Urothelium cell line (cell line): Measurements from ENCODE around the gene PLPP3.

Experiments used
- DNase-seq: peaks from one replicate; pipeline ENCODE4 v3.0.0; 2011; ENCODE audit warnings: low spot score, mixed read lengths
- FAIRE-seq: peaks from 2 replicates; lab custom pipeline; 2011; peaks lifted over from hg19 to GRCh38; lab: Jason Lieb, UNC

The PLPP3 gene

DNA sequence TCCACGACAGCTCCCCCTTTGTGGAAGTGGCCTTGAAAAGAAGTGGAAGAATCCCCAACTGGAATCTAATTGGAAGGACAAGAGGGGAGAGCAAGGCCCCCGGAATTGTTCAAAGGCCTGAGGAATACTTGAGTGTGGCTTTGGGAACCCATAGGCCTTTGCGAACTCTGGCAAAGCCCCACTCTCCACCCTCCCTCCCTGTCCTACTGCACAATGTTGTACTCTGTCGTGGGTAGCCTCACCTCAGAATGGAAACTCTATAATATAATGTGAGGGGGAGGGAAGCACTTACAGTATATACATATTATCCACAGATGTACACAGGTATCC lies 28.5 kb downstream of the PLPP3 start:
- DNase-seq (no peak), FAIRE-seq (no peak)

DNA sequence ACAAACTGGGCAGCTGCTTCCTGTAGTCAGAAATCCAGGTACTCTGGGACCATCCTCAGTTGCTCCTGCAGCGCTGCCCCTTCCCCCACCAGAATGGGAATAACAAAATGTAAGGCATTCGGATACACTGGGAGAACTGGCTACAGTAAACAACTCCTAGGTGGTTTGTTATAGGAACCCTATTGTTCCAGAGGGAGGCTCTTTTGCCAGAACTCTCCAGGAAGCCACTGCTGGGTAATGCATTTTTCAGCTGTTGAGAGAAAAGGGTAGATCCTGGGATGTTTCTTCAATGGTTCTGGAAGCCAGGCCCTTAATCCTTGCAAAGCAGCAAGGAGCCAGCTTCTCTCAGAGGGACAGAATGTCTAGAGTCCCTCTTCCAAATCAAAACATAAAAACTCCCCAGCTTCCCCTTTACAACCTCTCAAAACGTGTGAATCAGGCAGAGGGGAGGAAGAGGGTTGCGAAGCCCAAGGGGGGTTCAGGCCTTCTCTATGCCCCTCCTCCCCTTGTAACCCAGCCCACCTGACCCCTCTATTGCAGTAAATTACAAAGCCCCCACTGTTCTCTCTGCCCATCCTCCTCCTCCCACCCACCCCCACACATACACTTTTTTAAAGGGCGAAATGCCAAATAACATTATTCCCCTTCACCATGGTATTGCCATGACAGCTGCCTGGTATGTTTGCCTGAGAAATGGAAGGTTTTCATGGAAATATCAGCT lies 29.1 kb downstream of the PLPP3 start:
- DNase-seq = no peak
- no peak for FAIRE-seq

DNA sequence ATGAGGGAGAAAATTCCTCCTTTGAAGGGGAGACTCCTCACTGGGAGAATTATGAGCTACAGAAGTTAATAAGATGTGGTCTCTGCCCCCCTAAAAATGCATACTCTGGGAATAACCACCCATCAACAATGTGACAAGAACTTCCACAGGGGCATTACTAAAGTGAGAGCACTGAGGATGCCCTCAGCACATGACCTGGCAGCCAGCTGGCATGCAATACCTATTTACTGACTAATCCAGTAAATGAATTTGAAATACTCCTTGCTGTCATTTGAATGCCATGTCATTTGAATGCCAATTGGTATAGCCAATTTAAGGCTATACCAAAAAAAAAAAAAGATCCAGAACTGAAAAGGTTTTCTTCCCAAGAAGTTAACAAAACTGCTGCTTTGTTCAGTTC lies 30.8 kb downstream of the PLPP3 start:
- DNase-seq = no peak
- no peak for FAIRE-seq

DNA sequence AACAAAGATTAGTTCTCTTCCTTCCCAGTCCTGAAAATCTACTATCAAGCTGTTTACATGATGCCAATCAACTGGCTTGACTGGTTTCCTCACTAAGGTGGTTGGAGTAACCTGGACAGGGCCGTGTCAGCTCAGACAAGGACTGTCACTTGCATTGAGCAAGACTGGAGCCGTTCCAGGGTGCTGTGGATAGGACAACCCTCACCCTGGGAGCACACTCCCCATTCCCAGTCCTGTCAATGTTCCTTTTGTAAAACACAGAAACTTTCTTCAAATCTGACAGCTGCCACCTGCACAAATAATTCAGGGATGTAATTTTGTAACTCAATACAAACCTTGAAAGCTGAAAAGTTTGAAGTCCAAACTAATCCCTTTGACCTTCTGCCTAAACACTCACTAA lies 31.4 kb downstream of the PLPP3 start:
- FAIRE-seq = no peak
- DNase-seq = no peak

DNA sequence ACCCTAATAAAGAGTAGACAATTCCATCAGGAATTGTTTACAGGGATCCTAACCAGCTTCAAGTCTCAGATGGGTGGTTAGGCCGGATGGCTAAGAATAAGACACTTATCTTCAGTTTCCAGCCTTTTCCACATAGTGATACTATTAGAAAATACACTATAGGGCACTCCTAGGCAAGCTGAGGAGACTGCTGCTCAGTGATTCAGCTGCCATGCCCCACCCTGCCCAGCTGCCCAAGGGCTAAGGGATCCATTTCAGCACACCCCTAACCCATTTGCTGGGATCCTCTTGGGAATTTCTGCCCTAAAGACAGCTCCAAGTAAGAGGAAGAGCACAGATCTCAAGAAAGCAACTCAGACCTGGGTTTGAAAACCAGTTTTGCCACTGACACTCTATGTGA lies 31.9 kb downstream of the PLPP3 start:
- DNase-seq = no peak
- no peak for FAIRE-seq

DNA sequence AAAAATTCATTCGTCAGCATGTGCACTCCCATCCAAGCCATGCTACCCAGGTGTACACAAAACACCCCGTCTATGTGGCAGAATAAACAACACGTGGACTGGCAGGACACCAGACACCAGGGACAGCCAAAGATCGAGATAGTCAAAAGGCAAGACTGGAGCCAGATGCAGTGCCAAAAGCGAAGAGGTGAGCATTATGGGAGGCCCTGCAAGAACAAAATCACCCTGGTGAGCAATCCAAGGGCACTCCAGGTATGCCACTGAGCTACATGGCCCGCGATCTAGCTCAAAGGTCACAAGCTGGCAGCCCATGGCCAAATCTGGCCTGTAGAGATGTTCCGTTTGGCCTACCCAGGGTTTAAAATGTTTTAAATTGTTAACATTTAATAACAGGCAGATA lies 33.7 kb downstream of the PLPP3 start:
- DNase-seq (no peak), FAIRE-seq (no peak)

DNA sequence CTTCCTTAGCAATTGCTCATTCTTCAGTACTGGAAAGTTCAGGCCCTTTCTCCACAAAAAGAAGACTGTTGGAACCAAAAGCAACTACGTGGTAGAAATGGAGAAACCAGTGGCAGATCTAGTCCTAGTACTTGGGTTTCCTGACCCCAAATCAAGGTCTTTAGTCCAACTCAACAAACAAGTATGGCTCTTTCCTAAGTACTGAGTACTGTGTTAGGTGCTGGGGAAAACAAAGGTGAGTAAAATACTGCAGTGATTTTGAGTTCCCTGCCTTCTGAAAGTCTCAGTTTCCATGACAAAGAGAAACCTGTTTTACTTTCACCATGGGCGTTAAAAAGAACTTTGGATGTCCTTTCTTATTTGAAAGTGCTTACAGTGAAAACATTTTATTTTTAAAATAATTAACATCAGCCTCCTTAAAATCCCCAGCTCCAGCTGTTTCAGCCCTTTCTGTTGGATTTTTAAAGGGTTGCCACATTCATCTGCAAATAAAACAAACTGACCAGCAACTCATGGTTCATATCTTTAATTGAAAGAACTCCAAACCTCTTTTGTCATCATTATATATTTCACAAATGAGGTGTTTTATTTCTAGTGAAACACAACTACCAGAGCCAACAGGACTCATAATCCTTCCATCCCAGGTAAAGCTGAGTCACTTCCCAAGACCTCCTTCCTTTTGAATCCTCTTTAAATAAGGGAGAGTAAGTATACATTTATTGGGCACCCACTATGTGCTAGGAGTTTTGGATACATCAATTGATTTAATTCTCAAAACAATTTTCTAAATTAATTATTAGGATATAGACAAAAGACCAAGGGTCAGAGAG lies 35.4 kb downstream of the PLPP3 start:
- no peak for FAIRE-seq
- no peak for DNase-seq

DNA sequence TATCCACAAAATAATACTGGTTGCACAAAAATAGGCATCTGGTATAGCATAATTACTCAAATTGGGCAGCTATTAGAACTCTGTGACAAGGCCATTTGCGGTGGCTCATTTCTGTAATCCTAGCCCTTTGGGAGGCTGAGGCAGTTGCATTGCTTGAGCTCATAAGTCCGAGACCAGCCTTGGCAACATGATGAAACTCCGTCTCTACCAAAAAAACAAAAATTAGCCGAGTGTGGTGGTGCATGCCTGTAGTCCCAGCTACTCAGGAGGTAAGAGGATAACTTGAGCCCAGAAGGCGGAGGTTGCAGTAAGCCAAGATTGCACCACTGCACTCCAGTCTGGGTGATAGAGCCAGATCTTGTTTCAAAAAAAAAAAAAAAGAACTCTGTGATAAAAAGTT lies 36.7 kb downstream of the PLPP3 start:
- DNase-seq (no peak), FAIRE-seq (no peak)

DNA sequence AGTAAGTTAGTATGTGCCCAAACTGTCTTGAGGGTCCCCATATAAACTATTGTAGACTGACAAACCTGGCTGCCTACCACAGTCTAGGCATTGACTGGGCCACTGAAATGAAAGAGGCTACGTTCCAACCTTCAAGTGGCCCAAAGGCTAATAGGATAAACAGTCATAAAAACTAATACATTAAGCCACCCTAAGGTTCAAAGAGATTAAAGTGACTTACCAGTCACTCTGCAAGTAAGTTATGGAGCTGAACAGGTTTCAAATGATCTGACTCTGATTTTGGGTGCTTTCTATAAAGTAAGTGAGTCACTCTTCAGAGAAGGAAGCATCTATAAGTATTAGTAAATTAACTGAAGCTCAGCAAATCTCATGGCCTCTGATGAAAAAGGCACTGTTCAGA lies 38.0 kb downstream of the PLPP3 start:
- no peak for FAIRE-seq
- DNase-seq = no peak

DNA sequence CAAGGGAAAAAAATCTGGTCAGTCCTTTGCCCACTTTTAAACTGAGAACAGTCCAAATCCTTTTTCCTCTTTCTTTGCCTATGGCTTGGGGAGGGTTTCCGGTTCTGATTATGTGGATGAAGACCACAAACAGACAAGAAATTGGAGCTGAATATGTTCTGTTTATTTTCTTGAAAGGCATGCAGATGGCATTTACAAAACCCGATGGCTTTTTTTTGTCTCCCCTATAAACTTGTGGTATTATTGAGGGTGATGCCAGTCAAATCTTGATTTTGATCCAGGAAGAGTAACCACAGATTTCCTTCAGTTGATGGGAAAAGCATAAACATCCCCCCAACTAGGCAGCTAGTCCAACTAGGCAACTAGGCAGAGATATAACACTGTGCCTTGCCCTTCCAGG lies 38.9 kb downstream of the PLPP3 start:
- FAIRE-seq (no peak), DNase-seq (no peak)

DNA sequence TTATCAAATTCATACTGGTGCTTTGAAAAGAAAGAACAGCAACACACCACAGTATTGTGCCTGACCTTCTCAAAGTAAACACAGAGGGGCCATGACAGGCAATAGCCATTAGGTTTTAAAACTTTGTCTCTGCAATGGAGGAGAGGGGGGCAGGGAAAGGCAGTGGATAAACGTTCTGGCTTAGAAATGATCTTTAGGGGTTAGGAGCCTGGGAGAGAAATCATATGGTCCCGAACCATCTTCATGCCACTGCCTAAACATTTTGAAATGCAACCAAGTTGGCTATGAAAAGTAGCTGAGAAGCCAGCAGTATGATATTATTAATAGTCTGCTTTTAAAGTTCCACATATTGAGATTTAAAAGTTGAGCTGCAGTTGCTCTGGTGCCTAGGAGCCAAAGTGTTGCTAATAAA lies 39.8 kb downstream of the PLPP3 start:
- DNase-seq = no peak
- no peak for FAIRE-seq

DNA sequence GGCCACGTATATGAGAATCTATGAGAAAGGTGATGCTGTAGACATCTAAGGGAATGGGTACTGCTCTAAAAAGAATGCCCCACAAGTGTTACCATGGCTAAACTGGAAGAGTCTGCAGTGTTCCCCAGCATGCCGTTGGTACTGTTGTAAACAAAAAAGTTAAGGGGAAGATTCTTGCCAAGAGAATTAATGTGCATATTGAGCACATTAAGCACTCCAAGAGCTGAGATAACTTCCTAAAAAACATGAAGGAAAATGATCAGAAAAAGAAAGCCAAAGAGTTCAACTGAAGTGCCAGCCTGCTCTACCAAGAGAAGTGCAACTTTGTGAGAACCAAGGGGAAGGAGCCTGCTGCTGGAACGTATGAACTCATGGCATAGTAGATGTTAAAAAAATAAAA lies 40.8 kb downstream of the PLPP3 start:
- FAIRE-seq = no peak

DNA sequence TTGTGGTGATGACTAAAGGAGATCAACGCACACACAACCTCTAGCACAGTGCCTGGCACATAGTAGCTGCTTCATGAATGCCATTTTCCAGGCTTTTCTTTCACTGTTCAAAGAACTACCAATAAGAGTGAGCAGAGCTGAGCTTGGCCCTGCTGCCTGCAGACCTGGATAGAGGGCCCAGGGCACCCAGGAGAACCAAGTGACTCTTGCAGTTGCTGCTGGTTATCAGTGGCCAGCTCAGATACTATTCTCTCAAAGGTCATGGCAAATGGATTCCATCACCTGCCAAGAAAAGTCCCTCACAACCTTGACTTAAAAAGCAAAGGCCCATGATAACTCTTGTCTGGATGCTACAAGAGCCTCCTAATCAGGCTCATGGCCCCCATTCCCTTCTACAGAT lies 41.7 kb downstream of the PLPP3 start:
- DNase-seq = no peak
- FAIRE-seq = no peak

More for the DNA sequence above, 40.8 kb downstream of the PLPP3 start:
- no peak for DNase-seq

DNA sequence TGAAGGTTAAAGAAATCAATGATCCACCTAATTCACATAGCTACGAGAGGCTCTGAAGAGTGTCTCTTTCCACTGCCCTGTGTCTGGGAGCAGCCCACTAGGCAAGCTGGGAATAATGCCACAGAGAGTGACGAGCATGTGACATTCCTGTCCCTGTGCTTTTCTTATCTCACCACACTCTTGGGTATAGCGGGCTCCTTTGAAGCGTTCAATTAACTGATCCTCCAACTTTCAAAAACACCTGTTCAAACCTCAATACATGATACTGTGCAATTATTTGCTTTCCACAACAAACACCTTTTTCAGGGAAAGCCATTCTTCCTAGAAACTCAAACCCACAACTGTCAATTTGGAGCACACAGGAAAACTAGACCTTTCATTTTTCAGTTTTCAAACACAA lies 43.4 kb downstream of the PLPP3 start:
- no peak for FAIRE-seq
- no peak for DNase-seq

DNA sequence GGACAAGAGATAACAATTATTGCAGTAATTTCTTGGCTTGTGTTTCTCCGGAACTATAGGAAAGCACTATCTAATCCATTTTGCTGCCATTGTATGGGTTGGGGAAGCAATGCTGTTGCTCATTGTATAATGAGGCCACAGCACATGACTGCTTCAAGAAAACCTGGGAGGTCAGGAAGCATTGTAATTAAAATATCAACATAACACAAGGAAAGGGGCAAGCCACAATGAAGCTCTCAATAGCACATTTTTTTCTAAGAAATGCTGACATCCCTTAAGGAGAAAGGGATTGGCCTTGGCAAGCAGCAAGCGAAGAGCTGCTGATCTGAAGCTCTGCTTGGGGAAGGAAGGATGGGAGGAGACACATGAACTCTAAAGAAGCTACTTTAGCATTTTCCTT lies 44.0 kb downstream of the PLPP3 start:
- DNase-seq = no peak
- FAIRE-seq = no peak

DNA sequence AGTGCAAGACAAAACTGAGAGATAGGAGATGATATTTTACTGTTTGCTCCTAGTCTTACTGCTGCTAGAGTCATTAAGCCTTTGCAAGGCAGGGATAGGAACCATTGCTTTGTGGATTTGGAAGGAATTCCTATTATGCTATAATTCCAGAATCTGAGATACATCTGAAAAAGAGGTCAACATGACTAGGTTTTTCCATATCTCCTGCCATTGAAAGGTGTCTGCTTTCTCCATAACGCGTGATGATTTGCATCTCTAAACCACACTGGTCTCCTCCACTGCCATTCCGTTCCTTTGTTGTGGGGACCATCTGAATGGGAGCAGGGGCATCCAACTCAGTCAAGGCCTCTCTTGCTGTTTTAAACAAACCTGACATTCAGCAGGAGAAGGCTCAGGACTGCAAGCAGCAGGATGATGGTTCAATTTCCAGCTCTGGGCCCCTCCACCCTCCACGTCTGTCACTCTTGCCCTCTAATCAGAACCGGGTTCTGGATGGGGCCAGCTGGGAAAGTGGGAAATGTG lies 45.2 kb downstream of the PLPP3 start:
- no peak for FAIRE-seq
- no peak for DNase-seq

DNA sequence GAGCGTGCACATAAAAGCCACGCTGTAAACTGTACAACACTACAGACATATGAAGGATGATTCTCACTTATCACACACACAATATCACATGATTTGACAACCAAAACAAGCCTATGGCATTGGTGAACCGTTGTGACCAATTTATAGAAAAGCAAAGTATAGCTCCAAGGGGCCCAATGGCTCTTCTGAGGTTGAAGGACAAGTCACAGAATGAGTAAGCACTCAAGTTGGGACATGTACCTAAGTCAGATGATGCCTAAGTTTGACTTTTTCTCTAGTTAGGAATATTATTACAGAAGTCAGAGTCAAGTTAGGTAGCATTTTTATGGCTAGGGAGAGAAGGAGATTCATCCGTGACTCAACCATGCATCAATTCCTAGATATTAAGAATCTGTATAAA lies 45.7 kb downstream of the PLPP3 start:
- no peak for FAIRE-seq
- no peak for DNase-seq

DNA sequence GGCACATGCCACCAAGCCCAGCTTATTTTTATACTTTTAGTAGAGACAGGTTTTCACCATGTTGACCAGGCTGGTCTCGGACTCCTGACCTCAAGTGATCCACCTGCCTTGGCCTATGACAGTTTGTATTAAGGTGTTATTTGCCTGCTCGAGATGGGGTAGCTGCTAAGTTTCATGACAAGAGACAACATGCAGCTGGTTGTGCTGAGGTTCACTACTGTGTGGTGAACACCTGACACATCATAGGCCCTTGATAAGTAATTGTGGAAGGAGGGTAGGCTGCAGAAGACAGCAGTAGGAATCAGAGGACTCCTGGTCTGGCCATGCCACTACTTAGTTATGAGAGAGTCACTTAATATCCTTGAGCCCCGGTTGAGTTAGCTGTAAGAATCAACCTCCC lies 46.2 kb downstream of the PLPP3 start:
- DNase-seq (no peak), FAIRE-seq (no peak)

DNA sequence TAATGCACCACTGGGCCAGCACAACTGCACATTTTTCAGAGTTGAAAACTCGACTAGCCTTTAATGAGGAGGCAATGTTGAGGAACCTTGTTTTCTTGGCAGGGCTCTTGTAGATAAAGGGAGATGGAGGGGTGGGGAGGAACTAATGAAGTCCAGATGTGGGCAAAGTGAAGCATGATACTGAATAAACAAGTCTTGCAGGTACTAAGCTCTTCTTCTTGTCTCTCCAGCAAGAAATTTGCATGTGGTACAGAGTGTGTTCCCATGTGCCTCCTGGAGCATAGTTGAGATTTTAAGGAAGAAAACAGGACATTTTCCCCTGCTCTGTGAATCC lies 47.0 kb downstream of the PLPP3 start:
- DNase-seq = no peak
- no peak for FAIRE-seq

DNA sequence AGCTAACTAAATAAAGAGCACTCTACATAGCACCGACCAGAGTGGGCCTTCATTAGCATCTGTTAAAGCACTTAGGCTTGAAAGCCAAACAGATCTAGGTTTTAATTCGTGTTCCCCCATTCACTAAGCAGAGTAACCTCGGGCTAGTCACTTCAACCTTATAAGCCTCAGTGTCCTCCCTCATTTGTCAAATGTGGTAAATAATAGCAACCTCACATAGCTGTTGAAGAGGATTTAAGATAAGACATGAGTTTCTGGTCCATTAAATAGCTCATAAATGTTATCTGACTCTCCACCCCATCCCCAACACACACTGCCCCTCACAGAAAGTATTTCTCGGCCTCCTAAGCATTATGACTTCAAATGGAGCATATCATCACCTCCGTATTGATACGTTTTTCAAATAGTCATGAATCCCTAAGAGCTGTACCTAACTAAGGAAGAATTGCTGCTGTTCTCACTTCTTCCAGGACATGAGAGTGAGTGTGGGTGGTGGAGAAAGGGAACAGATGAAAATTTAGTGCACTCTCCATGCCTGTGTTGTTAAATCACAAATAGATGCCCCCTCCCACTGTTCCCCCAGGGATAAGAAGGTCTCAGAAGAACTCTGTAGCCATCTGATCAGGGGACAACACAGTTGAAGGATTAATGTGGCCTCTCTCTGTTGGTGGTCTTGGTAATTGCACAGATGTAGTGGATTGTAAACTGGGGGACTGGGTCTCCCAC lies 47.6 kb downstream of the PLPP3 start:
- FAIRE-seq (no peak), DNase-seq (no peak)

DNA sequence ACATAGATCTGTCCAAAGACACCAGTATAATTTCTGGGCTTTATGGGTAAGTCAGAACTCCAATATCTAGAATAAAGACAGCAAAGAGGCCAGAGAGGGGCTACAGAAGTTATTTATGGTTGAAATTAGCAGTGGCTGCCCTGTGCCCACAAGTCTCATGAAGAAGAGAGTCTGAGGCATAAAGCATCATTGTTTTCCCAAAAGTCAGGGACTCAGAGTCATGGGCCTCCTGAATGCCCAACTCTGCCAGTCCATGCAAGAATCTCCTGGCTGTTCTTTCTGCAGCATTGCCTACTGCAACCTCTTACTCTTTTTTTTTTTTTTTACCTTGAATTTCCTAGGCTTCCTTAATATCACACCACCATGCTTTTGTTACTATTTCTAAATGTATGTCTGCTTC lies 49.6 kb downstream of the PLPP3 start:
- DNase-seq (no peak), FAIRE-seq (no peak)
